ENCODE results near the gene AP2A2.
"Not testable (repeated sequence)": the region's sequence is repeated elsewhere in the genome, so short reads cannot be mapped to it uniquely, and the experiment has no call there.

The AP2A2 gene

GRCh38 chr11:1015826-1016545 lies 90.3 kb downstream of the AP2A2 start:
- no peak for DNase-seq (ENCODE audit: low read depth)

GRCh38 chr11:1016610-1017126 lies 91.0 kb downstream of the AP2A2 start:
- not testable (repeated sequence) for DNase-seq (ENCODE audit: low read depth)

- no peak for DNase-seq (ENCODE audit: low read depth)
Measured at GRCh38 chr11:1017269-1018005, 91.8 kb downstream of the AP2A2 start.

- no peak for DNase-seq (ENCODE audit: low read depth)
Measured at GRCh38 chr11:1018091-1018490, 92.4 kb downstream of the AP2A2 start.

- no peak for DNase-seq (ENCODE audit: low read depth)
Measured at GRCh38 chr11:1019321-1019910, 93.7 kb downstream of the AP2A2 start.

- DNase-seq (ENCODE audit: low read depth): no peak
Measured at GRCh38 chr11:1020211-1020905, 94.7 kb downstream of the AP2A2 start.

- no peak for DNase-seq (ENCODE audit: low read depth)
Measured at GRCh38 chr11:1022411-1022810, 96.7 kb downstream of the AP2A2 start.

GRCh38 chr11:1022908-1023810 lies 97.5 kb downstream of the AP2A2 start:
- no peak for DNase-seq (ENCODE audit: low read depth)

GRCh38 chr11:1023811-1024596 lies 98.3 kb downstream of the AP2A2 start:
- DNase-seq (ENCODE audit: low read depth): no peak

- no peak for DNase-seq (ENCODE audit: low read depth)
Measured at GRCh38 chr11:1024597-1025409, 99.1 kb downstream of the AP2A2 start.

GRCh38 chr11:1025410-1026162 lies 99.9 kb downstream of the AP2A2 start:
- DNase-seq (ENCODE audit: low read depth): no peak

GRCh38 chr11:1026163-1026450 lies 100.4 kb downstream of the AP2A2 start:
- DNase-seq (ENCODE audit: low read depth): no peak

- DNase-seq (ENCODE audit: low read depth): no peak
Measured at GRCh38 chr11:1026641-1027482, 101.2 kb downstream of the AP2A2 start.

- no peak for DNase-seq (ENCODE audit: low read depth)
Measured at GRCh38 chr11:1027483-1028290, 102.0 kb downstream of the AP2A2 start.

GRCh38 chr11:1028291-1028540 lies 102.5 kb downstream of the AP2A2 start:
- no peak for DNase-seq (ENCODE audit: low read depth)

- DNase-seq (ENCODE audit: low read depth): no peak
Measured at GRCh38 chr11:1028616-1029015, 102.9 kb downstream of the AP2A2 start.

GRCh38 chr11:1029051-1029450 lies 103.4 kb downstream of the AP2A2 start:
- DNase-seq (ENCODE audit: low read depth): no peak

- DNase-seq (ENCODE audit: low read depth): no peak
Measured at GRCh38 chr11:1029654-1030053, 104.0 kb downstream of the AP2A2 start.
